ENCODE results near the gene RBM33. TPM values are rescaled to one million over a fixed set of nuclear protein-coding genes. Genes with fewer than 3 reads are reported as not detected.

RBM33 gene
- polyA plus RNA-seq, 1 donor (not counting 4 experiments of a cell fraction or from before 2014, with no cell fraction given) = 8.9 TPM

- no peak overlapping the region for H2AFZ ChIP-seq (ENCODE audit: control insufficient read depth, low read length)
- FAIRE-seq = no peak
- H3K4me1 ChIP-seq (ENCODE audit: control insufficient read depth, extremely low read depth, insufficient read depth, low read length) = peaks cover 18% of the 10 kb centered on the region
- no peak overlapping the region for H3K4me2 ChIP-seq (ENCODE audit: control insufficient read depth, extremely low read depth, insufficient read depth, low read depth, low read length)
- no peak overlapping the region for H3K4me3 ChIP-seq (ENCODE audit: control insufficient read depth in 2 of 3, extremely low read depth in 1 of 3, insufficient read depth in 2 of 3, low read depth in 1 of 3, low read length in 3 of 3)
- no peaks in the 10 kb centered on the region for H3K9me3 ChIP-seq (ENCODE audit: control insufficient read depth, low read depth, low read length)
- DNase-seq (ENCODE audit: low read depth, low spot score) = no peak
- H3K36me3 ChIP-seq (ENCODE audit: control insufficient read depth in 2 of 2, extremely low read depth in 1 of 2, insufficient read depth in 2 of 2, low read length in 2 of 2) = peaks cover 1 to 29% of the 10 kb centered on the region in 2 experiments
- TF ChIP-seq EZH2 (IDR thresholded peaks at IDR 0.05; ENCODE audit: low read length) = no peak
- TF ChIP-seq CTCF (optimal IDR thresholded peaks at IDR 0.05 in 1 of 3, IDR thresholded peaks at IDR 0.05 in 1 of 3, conservative IDR thresholded peaks at IDR 0.05 in 1 of 3; ENCODE audit: extremely low read depth in 1 of 3, insufficient read depth in 2 of 3, low read length in 3 of 3) = no peak
- no peak overlapping the region for H3K9ac ChIP-seq (ENCODE audit: control insufficient read depth, extremely low read depth, insufficient read depth, low read length)
- dilution Hi-C loops (cut with MboI; ENCODE audit: extremely low pct_ligation_motif_present, low sequenced_read_pairs) = no loop called here
- peaks cover 6% of the 10 kb centered on the region for H3K79me2 ChIP-seq (ENCODE audit: control insufficient read depth, insufficient read depth, low read length)
- no peaks in the 10 kb centered on the region for H3K9me1 ChIP-seq (ENCODE audit: control insufficient read depth, extremely low read depth, insufficient read depth, low read length)
- no peak overlapping the region for H3K27ac ChIP-seq (ENCODE audit: control insufficient read depth, insufficient read depth, low read length)
- H4K20me1 ChIP-seq (ENCODE audit: control insufficient read depth, extremely low read depth, insufficient read depth, low read length) = peaks cover 7% of the 10 kb centered on the region
- no peaks in the 10 kb centered on the region for H3K27me3 ChIP-seq (ENCODE audit: control insufficient read depth, extremely low read depth, insufficient read depth, low read length)
Observed at GRCh38 chr7:155706376-155706775, 61.9 kb downstream of the RBM33 start.

DNA sequence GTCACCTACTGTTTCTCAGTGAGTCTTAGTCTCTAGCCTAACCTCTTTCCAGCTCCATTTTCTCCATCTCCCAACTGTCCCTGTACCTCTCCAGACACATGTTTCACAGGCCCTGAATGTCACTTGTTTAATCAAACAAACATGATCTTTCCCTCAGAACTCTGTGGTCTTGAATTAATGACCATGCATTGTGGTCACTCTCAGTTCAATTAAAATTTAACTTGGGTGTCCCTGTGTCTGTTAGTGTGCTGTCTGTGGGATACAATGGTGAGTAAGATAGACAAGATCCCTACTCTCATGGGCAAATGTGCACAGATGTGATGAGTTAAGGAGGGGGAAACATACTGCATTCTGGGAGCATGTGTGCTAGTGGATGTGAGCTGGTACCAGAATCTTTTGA lies 65.0 kb downstream of the RBM33 start:
- no peaks in the 10 kb centered on the region for H3K4me1 ChIP-seq (ENCODE audit: control insufficient read depth, extremely low read depth, insufficient read depth, low read length)
- H3K27me3 ChIP-seq (ENCODE audit: control insufficient read depth, extremely low read depth, insufficient read depth, low read length) = no peaks in the 10 kb centered on the region
- no peak overlapping the region for H3K27ac ChIP-seq (ENCODE audit: control insufficient read depth, insufficient read depth, low read length)
- H3K4me2 ChIP-seq (ENCODE audit: control insufficient read depth, extremely low read depth, insufficient read depth, low read depth, low read length) = no peak overlapping the region
- TF ChIP-seq CTCF (optimal IDR thresholded peaks at IDR 0.05 in 1 of 3, IDR thresholded peaks at IDR 0.05 in 1 of 3, conservative IDR thresholded peaks at IDR 0.05 in 1 of 3; ENCODE audit: extremely low read depth in 1 of 3, insufficient read depth in 2 of 3, low read length in 3 of 3) = no peak
- no peak for TF ChIP-seq EZH2 (IDR thresholded peaks at IDR 0.05; ENCODE audit: low read length)
- H3K9ac ChIP-seq (ENCODE audit: control insufficient read depth, extremely low read depth, insufficient read depth, low read length) = no peak overlapping the region
- H3K9me1 ChIP-seq (ENCODE audit: control insufficient read depth, extremely low read depth, insufficient read depth, low read length) = no peaks in the 10 kb centered on the region
- H3K4me3 ChIP-seq (ENCODE audit: control insufficient read depth in 2 of 3, extremely low read depth in 1 of 3, insufficient read depth in 2 of 3, low read depth in 1 of 3, low read length in 3 of 3) = no peak overlapping the region
- peaks cover 17% of the 10 kb centered on the region for H3K79me2 ChIP-seq (ENCODE audit: control insufficient read depth, insufficient read depth, low read length)
- peaks cover 10 to 36% of the 10 kb centered on the region in 2 experiments for H3K36me3 ChIP-seq (ENCODE audit: control insufficient read depth in 2 of 2, extremely low read depth in 1 of 2, insufficient read depth in 2 of 2, low read length in 2 of 2)
- H2AFZ ChIP-seq (ENCODE audit: control insufficient read depth, low read length) = no peak overlapping the region
- H3K9me3 ChIP-seq (ENCODE audit: control insufficient read depth, low read depth, low read length) = no peaks in the 10 kb centered on the region
- H4K20me1 ChIP-seq (ENCODE audit: control insufficient read depth, extremely low read depth, insufficient read depth, low read length) = peaks cover 9% of the 10 kb centered on the region
- dilution Hi-C loops (cut with MboI; ENCODE audit: extremely low pct_ligation_motif_present, low sequenced_read_pairs) = no loop called here
- FAIRE-seq (no peak), DNase-seq (ENCODE audit: low read depth, low spot score) (no peak)
